Adrenal gland (tissue), 12 donors: ENCODE data around the gene NUDCD3. TPM values are rescaled to one million over a fixed set of nuclear protein-coding genes. Genes with fewer than 3 reads are reported as not detected.
A peak's percentile ranks its signal among the peaks of the same experiment; 100 is the strongest.

Source experiments
- DNase-seq, 7 donors: peaks; one replicate each; pipeline ENCODE4 v3.0.0-alpha.2; 2019 to 2020
- H3K27ac ChIP-seq, 5 donors: fragments of 200-600 bp; sonication (generic) in 4 of 5; 1 replicate in 3 of 5; 2 replicates in 2 of 5; pipeline versions ENCODE4 v1.5.1 to v1.8.0; 2016 to 2020; ENCODE audit warnings: mild to moderate bottlenecking in 1 of 5
- H3K27me3 ChIP-seq: fragments of 200-600 bp; 2 replicates; pipeline ENCODE4 v1.8.0; 2021
- H3K36me3 ChIP-seq, 2 donors: fragments of 200-600 bp; replicated peaks in 1 of 2; 1 replicate in 1 of 2; 2 replicates in 1 of 2; pipeline versions ENCODE4 v1.5.1 to v1.8.0; 2018 to 2022
- H3K4me1 ChIP-seq, 2 donors: fragments of 200-600 bp; replicated peaks in 1 of 2; 1 replicate in 1 of 2; 2 replicates in 1 of 2; pipeline versions ENCODE4 v1.5.1 to v1.8.0; 2018 to 2021
- H3K4me3 ChIP-seq, 4 donors: fragments of 200-600 bp; sonication (generic) in 3 of 4; one replicate each; pipeline ENCODE4 v1.5.1; 2016 to 2018
- H3K9me3 ChIP-seq, 3 donors: fragments of 200-600 bp; sonication (generic) in 1 of 3; replicated peaks in 1 of 3; 1 replicate in 2 of 3; 2 replicates in 1 of 3; pipeline versions ENCODE4 v1.5.1 to v1.8.0; 2016 to 2021
- CTCF ChIP-seq, 6 experiments: fragments of 450-650 bp in 4 of 6; fragments of 200-600 bp in 2 of 6; sonication (generic) in 1 of 6; IDR thresholded peaks; 1 replicate in 5 of 6; 2 replicates in 1 of 6; pipeline versions ENCODE4 v1.5.1 to v1.8.0; 2016 to 2021; ENCODE audit warnings: antibody characterized with exemption in 6 of 6, mild to moderate bottlenecking in 2 of 6, moderate library complexity in 1 of 6
- POLR2A ChIP-seq, 2 donors: fragments of 450-650 bp; IDR thresholded peaks; one replicate each; pipeline ENCODE4 v1.6.1; 2017; ENCODE audit warnings: antibody characterized with exemption in 2 of 2, mild to moderate bottlenecking in 2 of 2, moderate library complexity in 1 of 2
- WGBS, 4 donors: extraction: QIAGEN DNeasy Blood & Tissue Kit in 2 of 4; methylation state at CpG; one replicate each; pipeline versions ENCODE4 v1.1.5 to v1.1.7; 2013 to 2017; 5-methylcytosine and 5-hydroxymethylcytosine counted together
- intact Hi-C, 2 donors: fragments of 100-400 bp; cut with DNase I; formaldehyde crosslinking; loops; one replicate each; pipeline versions ENCODE4 v1.14.1 to v1.15.0; 2022 to 2023
- polyA plus RNA-seq, 3 donors: library from polyadenylated mRNA; stranded (reverse); fragments of 200-250 nt in 2 of 3; fragments of 350-450 nt in 1 of 3; fragmentation: Illumina TruSeq in 1 of 3; extraction: RNeasy Lipid Tissue Mini Kit (QIAGEN cat#74804) in 1 of 3; gene quantifications; one replicate each; pipeline ENCODE4 v1.2.3, GENCODE V29; 2013 to 2014
- total RNA-seq, 9 donors: library from RNA; depleted of rRNA in 4 of 9; stranded (reverse); fragments of >200 nt in 4 of 9; fragments of 120-200 nt in 1 of 9; fragmentation: NEBNext Ultra II Directional in 1 of 9; extraction: Animal tissue kit (Norgen Biotek cat#: 25700) in 1 of 9; gene quantifications; one replicate each; pipeline versions ENCODE4 v1.1.0 to v1.2.4, GENCODE V29; 2013 to 2023
- donor health status: healthy with polysubstance abuse.
- donor health status: Bipolar disorder and iron deficiency.
- donor health status: DM: yes; HTN: yes; CAD: no.
- donor health status: DM: no; HTN: no; CAD: no.
- donor health status: DM: no; HTN: no; CAD: no.
- donor health status: DM: yes; HTN: yes; CAD: no.

The NUDCD3 gene
- total and polyA plus RNA-seq, 12 donors = 30.5 to 136 (median 71.1) TPM

- no peak overlapping the region for H3K27ac ChIP-seq
- DNase-seq = no peak
- peaks cover 24 to 65% of the 10 kb centered on the region in 2 donors for H3K4me1 ChIP-seq
- H3K27me3 ChIP-seq = no peaks in the 10 kb centered on the region
- H3K9me3 ChIP-seq = no peaks in the 10 kb centered on the region
- no peak overlapping the region for H3K4me3 ChIP-seq
- no peak for TF ChIP-seq POLR2A (IDR thresholded peaks at IDR 0.05)
- TF ChIP-seq CTCF (IDR thresholded peaks at IDR 0.05) = no peak
- no peaks in the 10 kb centered on the region for H3K36me3 ChIP-seq
- intact Hi-C loops = no loop called here
- WGBS, 4 donors = 64 to 71% (median 67%) methylated on average over 5 of the region's 5 CpGs
Measured at GRCh38 chr7:44465490-44465889, 25.0 kb downstream of the NUDCD3 start.

GRCh38 chr7:44463169-44463808 is 27.2 kb downstream of the NUDCD3 start:
- intact Hi-C loops = no loop called here
- no peak overlapping the region for H3K4me3 ChIP-seq
- H3K4me1 ChIP-seq = peaks cover 2 to 43% of the 10 kb centered on the region in 2 donors
- no peaks in the 10 kb centered on the region for H3K9me3 ChIP-seq
- no peak for TF ChIP-seq POLR2A (IDR thresholded peaks at IDR 0.05)
- peak in 3 of 6 experiments; percentile 9 to 26 (median 23) for TF ChIP-seq CTCF (IDR thresholded peaks at IDR 0.05)
- no peak overlapping the region for H3K27ac ChIP-seq
- no peaks in the 10 kb centered on the region for H3K27me3 ChIP-seq
- WGBS, 4 donors = 83 to 100% (median 97%) methylated on average over 1 of the region's 1 CpG
- DNase-seq = no peak
- no peaks in the 10 kb centered on the region for H3K36me3 ChIP-seq

- Histone ChIP-seq H3K27me3 (no peaks in the 10 kb centered on the region), H3K4me3 (no peak overlapping the region), H3K4me1 (peaks cover 0 to 29% of the 10 kb centered on the region in 2 donors), H3K27ac (no peak overlapping the region), H3K36me3 (no peaks in the 10 kb centered on the region), H3K9me3 (no peaks in the 10 kb centered on the region)
- no peak for DNase-seq
- 67 to 90% (median 75%) methylated on average over 2 of the region's 2 CpGs for WGBS, 4 donors
- no peak for TF ChIP-seq CTCF (IDR thresholded peaks at IDR 0.05)
- no peak for TF ChIP-seq POLR2A (IDR thresholded peaks at IDR 0.05)
- intact Hi-C loops = no loop called here
Measured at GRCh38 chr7:44461387-44461786, 29.1 kb downstream of the NUDCD3 start.

- intact Hi-C loops = no loop called here
- DNase-seq = no peak
- WGBS, 4 donors = 77 to 82% (median 81%) methylated on average over 3 of the region's 3 CpGs
- peaks cover 0 to 23% of the 10 kb centered on the region in 2 donors for H3K4me1 ChIP-seq
- H3K27me3 ChIP-seq = no peaks in the 10 kb centered on the region
- no peaks in the 10 kb centered on the region for H3K9me3 ChIP-seq
- no peak overlapping the region for H3K4me3 ChIP-seq
- TF ChIP-seq POLR2A (IDR thresholded peaks at IDR 0.05) (no peak), CTCF (IDR thresholded peaks at IDR 0.05) (no peak)
- no peaks in the 10 kb centered on the region for H3K36me3 ChIP-seq
- H3K27ac ChIP-seq = no peak overlapping the region
Measured at GRCh38 chr7:44460325-44460724, 30.1 kb downstream of the NUDCD3 start.
